ENCODE data around the gene WDPCP. TPM values are rescaled to one million over a fixed set of nuclear protein-coding genes. Genes with fewer than 3 reads are reported as not detected.

The WDPCP gene
- total and polyA plus RNA-seq, 10 of the 15 experiments (the other 5 are each of a cell fraction or from before 2014, with no cell fraction given), result 2.1 to 7.9 (median 4.6) TPM

DNA sequence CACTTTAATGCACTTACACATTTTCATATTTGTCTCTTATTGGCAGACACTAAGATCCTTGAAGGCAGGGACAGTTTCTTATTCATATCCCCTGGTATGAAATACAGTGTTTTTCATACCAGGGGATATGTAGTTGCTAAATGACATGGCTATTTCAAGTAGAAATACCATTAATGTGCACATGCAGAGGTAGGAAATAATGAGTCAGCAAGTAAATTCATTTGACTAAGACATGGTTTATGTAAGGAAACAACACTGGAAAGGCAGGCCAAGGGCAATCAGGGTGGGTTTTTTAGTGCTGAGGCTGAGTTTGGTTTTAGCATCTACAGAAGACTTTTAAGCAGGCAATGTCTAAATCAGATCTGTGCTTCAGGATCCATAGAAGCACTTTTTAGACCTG lies 155.9 kb downstream of the WDPCP start:
- FAIRE-seq, result no peak
- intact Hi-C loops (cut with micrococcal nuclease; ENCODE audit: unreplicated experiment), result no loop called here

More for the DNA sequence above, 155.9 kb downstream of the WDPCP start:
- CTCF ChIA-PET, result interaction anchor here (1.4 to 2.5 kb wide), 3 partner anchors 7 to 244 kb away, joined by 3 to 9 read pairs (median 5); no protein-coding TSS in a partner anchor
- RAD21 ChIA-PET (ENCODE audit: unreplicated experiment), result interaction anchor here (1.5 kb wide), 1 partner anchor 9 kb away, joined by 5 read pairs; no protein-coding TSS in a partner anchor
- no TSS peak for BruUV-seq (replicated peaks)
- H3K9me3 ChIP-seq (replicated peaks; ENCODE audit: control insufficient read depth, insufficient read depth, low read length), result no peaks in the 10 kb centered on the region; the same call in 2 of the 3 replicates
- no peak overlapping the region for H2AFZ ChIP-seq (ENCODE audit: control insufficient read depth, low read depth, low read length)
- no peaks in the 10 kb centered on the region for H3K79me2 ChIP-seq (ENCODE audit: control insufficient read depth, insufficient read depth, low read length)
- no peaks in the 10 kb centered on the region for H3K27me3 ChIP-seq (replicated peaks in 1 of 2; ENCODE audit: control insufficient read depth in 2 of 2, insufficient read depth in 2 of 2, low read length in 1 of 2)
- H3K9ac ChIP-seq (ENCODE audit: control insufficient read depth, insufficient read depth, low read length), result no peak overlapping the region
- H3K4me1 ChIP-seq (ENCODE audit: control insufficient read depth, insufficient read depth, low read length), result no peaks in the 10 kb centered on the region
- H3K4me3 ChIP-seq, result no peak overlapping the region
- H3K4me2 ChIP-seq (ENCODE audit: control insufficient read depth, insufficient read depth), result no peak overlapping the region
- H3K27ac ChIP-seq (ENCODE audit: control insufficient read depth, insufficient read depth), result no peak overlapping the region
- H3K36me3 ChIP-seq (ENCODE audit: control insufficient read depth in 2 of 2, insufficient read depth in 2 of 2, low read length in 1 of 2), result no peaks in the 10 kb centered on the region
- DNase-seq (ENCODE audit: low read depth, low spot score) (no peak), ATAC-seq (no peak)
- no peaks in the 10 kb centered on the region for H4K20me1 ChIP-seq (ENCODE audit: control insufficient read depth, insufficient read depth)
- SMC1A ChIA-PET (ENCODE audit: uncharacterized antibody, unreplicated experiment), result interaction anchor here (0.6 kb wide), 1 partner anchor 63 kb away, joined by 3 read pairs; no protein-coding TSS in a partner anchor
- in situ Hi-C loops (cut with MboI), result no loop called here
- POLR2A ChIA-PET, result no interaction called here
- TF ChIP-seq, protein P1, sequence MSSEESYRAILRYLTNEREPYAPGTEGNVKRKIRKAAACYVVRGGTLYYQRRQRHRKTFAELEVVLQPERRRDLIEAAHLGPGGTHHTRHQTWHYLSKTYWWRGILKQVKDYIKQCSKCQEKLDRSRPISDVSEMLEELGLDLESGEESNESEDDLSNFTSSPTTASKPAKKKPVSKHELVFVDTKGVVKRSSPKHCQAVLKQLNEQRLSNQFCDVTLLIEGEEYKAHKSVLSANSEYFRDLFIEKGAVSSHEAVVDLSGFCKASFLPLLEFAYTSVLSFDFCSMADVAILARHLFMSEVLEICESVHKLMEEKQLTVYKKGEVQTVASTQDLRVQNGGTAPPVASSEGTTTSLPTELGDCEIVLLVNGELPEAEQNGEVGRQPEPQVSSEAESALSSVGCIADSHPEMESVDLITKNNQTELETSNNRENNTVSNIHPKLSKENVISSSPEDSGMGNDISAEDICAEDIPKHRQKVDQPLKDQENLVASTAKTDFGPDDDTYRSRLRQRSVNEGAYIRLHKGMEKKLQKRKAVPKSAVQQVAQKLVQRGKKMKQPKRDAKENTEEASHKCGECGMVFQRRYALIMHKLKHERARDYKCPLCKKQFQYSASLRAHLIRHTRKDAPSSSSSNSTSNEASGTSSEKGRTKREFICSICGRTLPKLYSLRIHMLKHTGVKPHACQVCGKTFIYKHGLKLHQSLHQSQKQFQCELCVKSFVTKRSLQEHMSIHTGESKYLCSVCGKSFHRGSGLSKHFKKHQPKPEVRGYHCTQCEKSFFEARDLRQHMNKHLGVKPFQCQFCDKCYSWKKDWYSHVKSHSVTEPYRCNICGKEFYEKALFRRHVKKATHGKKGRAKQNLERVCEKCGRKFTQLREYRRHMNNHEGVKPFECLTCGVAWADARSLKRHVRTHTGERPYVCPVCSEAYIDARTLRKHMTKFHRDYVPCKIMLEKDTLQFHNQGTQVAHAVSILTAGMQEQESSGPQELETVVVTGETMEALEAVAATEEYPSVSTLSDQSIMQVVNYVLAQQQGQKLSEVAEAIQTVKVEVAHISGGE (CRISPR knock-in tag; IDR thresholded peaks at IDR 0.05), result no peak
- TF ChIP-seq LARP7 (IDR thresholded peaks at IDR 0.05) (no peak), TCF3 (IDR thresholded peaks at IDR 0.05; ENCODE audit: borderline replicate concordance, insufficient read depth, low read depth, low read length) (no peak), BACH1 (IDR thresholded peaks at IDR 0.05; ENCODE audit: borderline replicate concordance) (no peak), ETV6 (conservative IDR thresholded peaks at IDR 0.05 in 1 of 2, IDR thresholded peaks at IDR 0.05 in 1 of 2; ENCODE audit: borderline replicate concordance in 1 of 2, low read depth in 1 of 2) (no peak), MXI1 (IDR thresholded peaks at IDR 0.05; ENCODE audit: low read depth, low read length) (no peak), JUND (IDR thresholded peaks at IDR 0.05; ENCODE audit: low read depth, low read length) (no peak), SP1 (IDR thresholded peaks at IDR 0.05; ENCODE audit: low read depth, low read length) (no peak), CHD4 (IDR thresholded peaks at IDR 0.05) (no peak), NFYB (IDR thresholded peaks at IDR 0.05; ENCODE audit: insufficient read depth, low read depth, low read length) (no peak), CBFB (IDR thresholded peaks at IDR 0.05; ENCODE audit: low read depth) (no peak), CBX3 (IDR thresholded peaks at IDR 0.05; ENCODE audit: borderline replicate concordance, low read depth) (no peak), POU2F2 (IDR thresholded peaks at IDR 0.05; ENCODE audit: borderline replicate concordance, low read depth, low read length) (no peak), CEBPB (IDR thresholded peaks at IDR 0.05; ENCODE audit: borderline replicate concordance in 1 of 2, low read depth in 2 of 2, low read length in 2 of 2) (no peak), FOXM1 (IDR thresholded peaks at IDR 0.05; ENCODE audit: low read depth, low read length) (no peak), GABPA (IDR thresholded peaks at IDR 0.05; ENCODE audit: low read depth) (no peak)
- TF ChIP-seq, protein P2, sequence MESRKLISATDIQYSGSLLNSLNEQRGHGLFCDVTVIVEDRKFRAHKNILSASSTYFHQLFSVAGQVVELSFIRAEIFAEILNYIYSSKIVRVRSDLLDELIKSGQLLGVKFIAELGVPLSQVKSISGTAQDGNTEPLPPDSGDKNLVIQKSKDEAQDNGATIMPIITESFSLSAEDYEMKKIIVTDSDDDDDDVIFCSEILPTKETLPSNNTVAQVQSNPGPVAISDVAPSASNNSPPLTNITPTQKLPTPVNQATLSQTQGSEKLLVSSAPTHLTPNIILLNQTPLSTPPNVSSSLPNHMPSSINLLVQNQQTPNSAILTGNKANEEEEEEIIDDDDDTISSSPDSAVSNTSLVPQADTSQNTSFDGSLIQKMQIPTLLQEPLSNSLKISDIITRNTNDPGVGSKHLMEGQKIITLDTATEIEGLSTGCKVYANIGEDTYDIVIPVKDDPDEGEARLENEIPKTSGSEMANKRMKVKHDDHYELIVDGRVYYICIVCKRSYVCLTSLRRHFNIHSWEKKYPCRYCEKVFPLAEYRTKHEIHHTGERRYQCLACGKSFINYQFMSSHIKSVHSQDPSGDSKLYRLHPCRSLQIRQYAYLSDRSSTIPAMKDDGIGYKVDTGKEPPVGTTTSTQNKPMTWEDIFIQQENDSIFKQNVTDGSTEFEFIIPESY (IDR thresholded peaks at IDR 0.05), result no peak
- TF ChIP-seq, protein P3, sequence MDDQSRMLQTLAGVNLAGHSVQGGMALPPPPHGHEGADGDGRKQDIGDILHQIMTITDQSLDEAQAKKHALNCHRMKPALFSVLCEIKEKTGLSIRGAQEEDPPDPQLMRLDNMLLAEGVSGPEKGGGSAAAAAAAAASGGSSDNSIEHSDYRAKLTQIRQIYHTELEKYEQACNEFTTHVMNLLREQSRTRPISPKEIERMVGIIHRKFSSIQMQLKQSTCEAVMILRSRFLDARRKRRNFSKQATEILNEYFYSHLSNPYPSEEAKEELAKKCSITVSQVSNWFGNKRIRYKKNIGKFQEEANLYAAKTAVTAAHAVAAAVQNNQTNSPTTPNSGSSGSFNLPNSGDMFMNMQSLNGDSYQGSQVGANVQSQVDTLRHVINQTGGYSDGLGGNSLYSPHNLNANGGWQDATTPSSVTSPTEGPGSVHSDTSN (IDR thresholded peaks at IDR 0.05; ENCODE audit: insufficient replicate concordance, low read depth, low read length), result no peak
